Lower leg skin (tissue), 4 donors: ENCODE measurements around the gene BCAS1. TPM values are rescaled to one million over a fixed set of nuclear protein-coding genes. Genes with fewer than 3 reads are reported as not detected.

Experiments used
- DNase-seq, 2 donors: peaks; one replicate each; pipeline ENCODE4 v3.0.0-alpha.2; 2019; ENCODE audit warnings: low spot score in 2 of 2
- H3K4me3 ChIP-seq: fragments of 200-600 bp; sonication (generic); 2 replicates; pipeline ENCODE4 v1.5.1; 2017; ENCODE audit warnings: mild to moderate bottlenecking, low read depth; ENCODE audit not compliant: poor library complexity, severe bottlenecking
- POLR2A ChIP-seq, 2 donors: fragments of 450-650 bp; IDR thresholded peaks; one replicate each; pipeline ENCODE4 v1.6.1; 2016 to 2017; ENCODE audit warnings: antibody characterized with exemption in 2 of 2, mild to moderate bottlenecking in 1 of 2, moderate library complexity in 1 of 2
- WGBS, 2 donors: methylation state at CpG; one replicate each; pipeline ENCODE4 v1.1.5; 2018; 5-methylcytosine and 5-hydroxymethylcytosine counted together
- intact Hi-C: fragments of 100-400 bp; cut with DNase I; formaldehyde crosslinking; loops from one replicate; pipeline ENCODE4 v1.15.0; 2023; ENCODE audit warnings: low total_unique reads
- total RNA-seq, 4 donors: library from RNA; depleted of rRNA; stranded (reverse); fragments of >200 nt; gene quantifications; one replicate each; pipeline ENCODE4 v1.1.0, GENCODE V29; 2016
- TF ChIP-seq, protein P1 (sequence below), 3 donors: fragments of 450-650 bp; IDR thresholded peaks; one replicate each; pipeline ENCODE4 v1.5.1; 2016; ENCODE audit warnings: antibody characterized with exemption in 3 of 3, mild to moderate bottlenecking in 3 of 3, moderate library complexity in 2 of 3

BCAS1 gene
- total RNA-seq, 4 donors from 2014 or later, result 1.7 to 3.7 (median 2.1) TPM

DNA sequence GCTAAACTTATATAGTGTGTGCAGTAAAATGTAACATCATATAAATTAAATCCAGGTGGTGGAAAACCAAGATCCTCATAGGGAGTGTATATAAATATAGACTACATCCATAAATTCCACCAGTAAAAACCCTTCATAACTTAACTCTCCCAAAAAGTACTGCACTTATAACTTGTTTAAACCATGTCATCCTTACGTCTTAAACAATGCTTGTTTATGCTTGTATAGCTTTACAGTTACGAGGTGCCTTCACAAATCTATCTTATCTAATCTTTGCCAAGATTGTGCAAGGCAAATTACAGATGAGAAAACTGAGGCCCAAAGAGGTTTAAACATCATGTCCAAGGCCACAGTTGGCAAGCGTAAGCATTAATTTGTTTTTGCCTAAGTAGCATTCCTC, 71.3 kb downstream of the BCAS1 start:
- no peak for DNase-seq
- no peak overlapping the region for H3K4me3 ChIP-seq
- TF ChIP-seq, protein P1, sequence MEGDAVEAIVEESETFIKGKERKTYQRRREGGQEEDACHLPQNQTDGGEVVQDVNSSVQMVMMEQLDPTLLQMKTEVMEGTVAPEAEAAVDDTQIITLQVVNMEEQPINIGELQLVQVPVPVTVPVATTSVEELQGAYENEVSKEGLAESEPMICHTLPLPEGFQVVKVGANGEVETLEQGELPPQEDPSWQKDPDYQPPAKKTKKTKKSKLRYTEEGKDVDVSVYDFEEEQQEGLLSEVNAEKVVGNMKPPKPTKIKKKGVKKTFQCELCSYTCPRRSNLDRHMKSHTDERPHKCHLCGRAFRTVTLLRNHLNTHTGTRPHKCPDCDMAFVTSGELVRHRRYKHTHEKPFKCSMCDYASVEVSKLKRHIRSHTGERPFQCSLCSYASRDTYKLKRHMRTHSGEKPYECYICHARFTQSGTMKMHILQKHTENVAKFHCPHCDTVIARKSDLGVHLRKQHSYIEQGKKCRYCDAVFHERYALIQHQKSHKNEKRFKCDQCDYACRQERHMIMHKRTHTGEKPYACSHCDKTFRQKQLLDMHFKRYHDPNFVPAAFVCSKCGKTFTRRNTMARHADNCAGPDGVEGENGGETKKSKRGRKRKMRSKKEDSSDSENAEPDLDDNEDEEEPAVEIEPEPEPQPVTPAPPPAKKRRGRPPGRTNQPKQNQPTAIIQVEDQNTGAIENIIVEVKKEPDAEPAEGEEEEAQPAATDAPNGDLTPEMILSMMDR (IDR thresholded peaks at IDR 0.05), result no peak
- TF ChIP-seq POLR2A (IDR thresholded peaks at IDR 0.05), result no peak
- intact Hi-C loops, result no loop called here
- WGBS, 2 donors, result 80 to 83% methylated on average over 3 of the region's 3 CpGs

DNA sequence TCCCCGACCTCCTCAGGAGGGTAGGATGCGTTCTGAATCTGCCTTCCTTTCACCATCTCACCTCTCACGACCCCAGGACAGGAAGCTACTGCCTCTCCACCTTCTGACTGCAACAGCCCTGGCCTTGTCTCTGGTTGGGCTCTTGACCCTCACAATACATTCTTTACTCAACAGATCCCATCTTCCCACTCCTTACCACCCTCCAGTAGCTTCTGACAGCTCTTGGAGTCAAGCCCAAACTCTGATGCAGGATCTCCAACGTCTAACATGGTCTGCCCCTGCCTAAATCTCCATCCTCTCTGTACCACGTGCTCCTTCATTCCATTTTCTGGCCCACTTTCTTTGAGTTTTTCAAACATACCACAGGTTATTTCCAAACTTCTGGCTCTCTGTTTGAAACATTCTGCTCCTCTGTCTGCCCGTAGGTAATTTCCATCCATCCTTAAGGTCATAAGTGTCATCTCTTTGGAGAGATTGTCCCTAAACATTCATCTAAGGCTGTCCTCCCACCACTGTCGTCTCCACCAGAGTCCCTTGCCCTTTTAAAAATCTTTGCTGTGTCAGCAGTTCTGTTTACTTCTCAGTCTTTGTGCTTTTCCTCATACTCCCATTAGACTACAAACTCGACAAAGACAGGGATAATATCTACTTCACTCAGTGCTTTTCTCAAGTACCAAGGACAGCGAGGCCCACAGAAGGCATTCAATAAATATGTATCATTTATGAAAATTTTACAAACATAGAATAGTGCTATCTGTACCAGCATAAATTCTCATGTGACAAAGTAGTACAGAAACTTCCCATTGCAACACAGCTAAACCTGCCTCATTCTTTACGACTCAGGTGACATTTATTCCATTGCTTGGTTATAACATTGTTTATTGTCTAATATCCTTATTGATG, 73.6 kb downstream of the BCAS1 start:
- intact Hi-C loops, result no loop called here
- no peak for TF ChIP-seq POLR2A (IDR thresholded peaks at IDR 0.05)
- TF ChIP-seq, protein P1 (IDR thresholded peaks at IDR 0.05), result no peak
- WGBS, 2 donors, result 74% methylated on average over 10 of the region's 10 CpGs
- no peak for DNase-seq
- H3K4me3 ChIP-seq, result no peak overlapping the region

DNA sequence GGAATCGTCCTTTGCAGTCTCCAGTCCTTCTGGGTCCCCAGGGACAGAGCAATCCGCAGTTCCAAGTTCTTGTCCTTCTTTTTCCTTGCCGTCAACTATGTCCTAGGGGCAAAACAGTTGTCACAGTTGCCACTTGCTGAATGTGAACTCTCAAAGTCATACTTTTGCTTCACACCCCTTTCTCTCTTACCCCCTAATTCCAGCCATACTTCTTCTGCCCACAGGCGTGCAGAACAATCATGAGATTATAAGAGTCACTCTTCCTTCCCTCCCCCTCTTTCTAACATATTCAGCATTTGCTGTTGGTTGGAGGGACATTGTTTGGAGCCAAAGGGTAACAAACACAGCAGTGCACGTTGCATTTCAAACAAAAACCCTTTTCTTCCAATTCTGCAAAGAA, 74.4 kb downstream of the BCAS1 start:
- WGBS, 2 donors, result 72 to 75% methylated on average over 5 of the region's 5 CpGs
- intact Hi-C loops, result no loop called here
- no peak for DNase-seq
- no peak for TF ChIP-seq POLR2A (IDR thresholded peaks at IDR 0.05)
- TF ChIP-seq, protein P1 (IDR thresholded peaks at IDR 0.05), result no peak
- no peak overlapping the region for H3K4me3 ChIP-seq

DNA sequence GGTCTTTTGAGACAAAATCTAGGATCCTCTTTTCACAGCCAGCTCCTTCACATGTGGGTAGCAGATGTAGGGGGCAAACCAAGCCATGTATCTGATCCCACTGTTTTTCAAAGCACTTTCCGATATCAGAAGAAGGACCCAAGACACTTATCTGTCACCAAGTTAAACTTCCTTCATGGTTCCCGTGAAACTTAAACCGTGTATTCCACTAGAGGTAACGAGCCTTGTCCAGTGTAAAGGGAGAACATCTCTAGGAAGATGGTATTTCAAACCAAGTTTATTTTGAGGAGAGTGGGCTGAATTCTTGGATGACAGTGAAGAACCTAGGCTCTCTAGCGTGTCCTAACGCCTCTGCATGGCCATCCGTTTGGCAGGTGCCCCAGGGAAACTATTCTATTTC, 76.3 kb downstream of the BCAS1 start:
- WGBS, 2 donors, result 63 to 69% methylated on average over 7 of the region's 7 CpGs
- DNase-seq, result no peak
- H3K4me3 ChIP-seq, result no peak overlapping the region
- intact Hi-C loops, result no loop called here
- TF ChIP-seq, protein P1 (IDR thresholded peaks at IDR 0.05), result no peak
- no peak for TF ChIP-seq POLR2A (IDR thresholded peaks at IDR 0.05)

DNA sequence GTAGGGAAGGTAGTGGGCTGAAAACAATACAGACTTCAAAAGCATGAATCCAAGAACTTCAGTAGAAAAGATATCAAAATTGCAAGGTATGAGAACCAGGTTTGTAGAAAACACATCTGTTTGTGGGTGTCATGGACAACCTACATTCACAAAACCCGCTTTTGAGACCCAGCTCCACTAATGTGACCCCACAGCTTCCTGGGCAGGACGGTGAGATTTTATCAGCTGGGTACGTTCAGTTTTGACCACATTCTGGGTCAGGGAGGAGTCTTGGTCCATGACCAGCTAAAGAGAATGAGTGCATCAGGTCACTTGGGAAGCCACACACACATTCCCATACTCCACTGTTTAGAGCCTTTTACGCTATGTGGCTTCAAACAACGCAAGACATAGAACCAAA, 77.1 kb downstream of the BCAS1 start:
- 76 to 88% methylated on average over 5 of the region's 5 CpGs for WGBS, 2 donors
- no peak overlapping the region for H3K4me3 ChIP-seq
- TF ChIP-seq, protein P1 (IDR thresholded peaks at IDR 0.05), result no peak
- no peak for TF ChIP-seq POLR2A (IDR thresholded peaks at IDR 0.05)
- DNase-seq, result no peak
- intact Hi-C loops, result no loop called here
